HG03565 (cell line): ENCODE data around the gene SAMD10.
"Not testable (repeated sequence)": the region's sequence is repeated elsewhere in the genome, so short reads cannot be mapped to it uniquely, and the experiment has no call there.

Experiments used
- ATAC-seq: cut with Tn5 transposase; IDR thresholded peaks from one replicate; pipeline ENCODE4 v1.9.1; 2021; ENCODE audit warnings: mild to moderate bottlenecking, moderate library complexity; ENCODE audit not compliant: unreplicated experiment

Gene SAMD10

GRCh38 chr20:64003960-64004725, 24.7 kb upstream of the SAMD10 start:
- ATAC-seq, result no peak

DNA sequence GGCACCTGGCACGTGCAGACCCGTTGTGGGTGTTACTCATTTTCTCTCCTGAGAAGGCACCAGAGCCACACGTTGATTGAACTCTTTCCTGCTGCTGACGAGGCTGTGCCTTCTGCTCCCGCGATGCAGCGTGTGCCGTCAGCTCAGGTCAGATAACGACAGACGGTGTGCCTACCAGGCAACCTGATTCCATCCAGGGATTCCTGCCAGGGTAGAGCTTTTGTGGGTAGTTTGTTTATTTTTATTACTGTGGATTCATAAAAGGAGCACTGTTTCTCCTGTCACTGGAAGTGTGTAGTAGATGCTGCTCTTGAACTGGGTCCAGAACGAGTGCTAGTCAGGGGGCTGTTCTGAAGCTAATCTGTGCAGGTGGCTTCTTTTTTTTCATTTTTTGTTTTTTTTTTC, 22.2 kb upstream of the SAMD10 start:
- ATAC-seq, result no peak

- no peak for ATAC-seq
Measured at GRCh38 chr20:64000906-64001305, 21.5 kb upstream of the SAMD10 start.

GRCh38 chr20:63982937-63983336, 3.5 kb upstream of the SAMD10 start:
- ATAC-seq, result no peak

- ATAC-seq, result peak; percentile 38
Measured at GRCh38 chr20:63980806-63981728, 1.6 kb upstream of the SAMD10 start, which contains the start of gene PRPF6. Gene PRPF6, plus strand, starts transcription at chr20:63981132. Its CDS starts 114 bp downstream, at chr20:63981246.

DNA sequence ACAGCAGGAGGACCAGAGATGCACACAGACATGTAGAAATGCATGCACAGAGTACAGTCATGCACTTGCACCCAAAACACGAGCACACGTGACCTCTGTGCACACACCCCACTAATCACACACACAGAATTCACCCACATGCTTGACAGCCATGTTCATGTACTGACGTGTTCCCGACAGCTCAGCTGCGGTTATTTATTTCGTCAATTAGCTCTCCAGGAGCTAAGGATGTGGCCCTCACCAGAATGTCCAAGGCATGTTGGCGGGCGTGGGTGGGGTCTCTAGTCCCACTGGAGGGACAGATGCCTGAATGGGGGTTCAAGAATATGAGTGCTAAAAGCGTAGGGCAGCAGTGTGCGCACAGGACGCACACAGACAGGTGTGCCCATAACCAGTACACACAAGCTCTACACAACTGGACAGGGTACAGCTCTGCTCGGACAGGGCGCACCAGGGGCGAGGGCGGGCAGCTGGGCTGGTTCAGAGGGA, 919 bp upstream of the SAMD10 start:
- ATAC-seq, result peak; percentile 23

- no peak for ATAC-seq
Measured at GRCh38 chr20:63979229-63979556, 249 bp downstream of the SAMD10 start.

DNA sequence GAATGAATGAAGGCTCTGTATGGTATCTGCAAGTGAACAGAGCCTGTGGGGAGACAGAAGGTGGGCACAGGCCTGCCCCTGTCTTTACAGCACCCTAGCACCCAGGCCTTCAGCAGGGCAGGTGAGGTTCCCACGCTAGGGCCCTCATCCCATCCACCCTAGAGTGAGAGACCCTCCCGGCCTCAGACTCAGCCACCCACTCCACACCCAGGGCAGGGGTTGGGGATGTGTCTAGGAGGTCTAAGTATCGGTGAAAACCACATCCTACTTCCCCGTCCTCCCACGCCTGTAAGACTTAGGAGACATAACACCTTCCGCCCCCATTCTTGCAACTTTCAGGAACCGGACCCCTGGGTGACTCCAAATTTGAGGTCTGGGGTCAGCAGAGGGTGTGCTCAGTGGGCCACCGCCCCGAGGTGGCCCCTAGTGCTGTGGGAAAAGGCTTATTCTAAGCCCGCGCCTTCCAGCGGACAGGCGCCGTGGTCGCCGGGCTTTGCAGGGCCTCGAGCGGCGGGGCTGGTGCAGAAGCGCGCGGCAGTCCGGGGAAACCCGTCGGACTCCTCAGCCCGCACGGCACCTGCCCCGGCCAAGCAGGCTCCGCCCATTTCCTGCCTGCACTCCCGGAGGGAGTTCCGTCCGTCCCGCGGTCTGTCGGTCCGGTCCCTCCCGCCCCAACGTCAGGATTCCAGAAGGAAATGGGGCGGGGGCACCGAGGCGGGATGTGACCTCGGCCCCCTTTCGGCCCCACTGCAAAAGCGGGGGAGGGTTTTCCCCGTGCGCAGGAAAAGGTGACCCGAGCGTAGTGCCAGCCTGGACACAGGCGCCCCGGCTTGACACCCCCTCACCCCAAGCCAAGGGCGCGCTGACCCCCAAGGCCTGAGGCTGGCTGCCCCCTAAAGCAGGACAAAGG, 868 bp downstream of the SAMD10 start:
- ATAC-seq, result no peak

DNA sequence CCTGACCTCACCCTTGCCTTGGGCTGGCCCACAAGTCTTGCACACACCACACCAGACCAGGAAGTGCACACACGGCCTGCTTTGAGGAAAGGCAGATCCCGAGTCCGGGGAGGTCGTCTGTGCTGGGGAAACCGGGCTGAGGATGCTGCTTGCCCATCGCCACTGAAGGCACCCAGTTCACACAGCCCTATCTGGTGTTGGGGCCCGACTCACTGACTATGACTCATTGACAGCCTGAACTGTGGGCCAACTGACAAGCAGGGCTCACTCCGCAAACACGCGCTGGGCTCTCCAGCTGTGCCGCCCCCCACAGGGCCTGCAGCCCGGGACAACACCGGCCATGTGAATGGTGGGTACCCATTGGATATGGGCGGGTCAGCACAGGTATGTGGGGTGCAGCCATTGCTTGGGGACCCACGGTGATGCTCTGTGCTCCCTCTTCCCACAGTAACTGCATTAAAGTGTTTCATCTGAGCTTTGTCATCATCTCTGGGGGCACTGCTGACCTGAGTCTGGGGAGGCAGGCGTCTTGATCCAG, 1.6 kb downstream of the SAMD10 start:
- ATAC-seq, result no peak

GRCh38 chr20:63976980-63977738, 2.3 kb downstream of the SAMD10 start:
- no peak for ATAC-seq

- ATAC-seq, result not testable (repeated sequence)
Measured at GRCh38 chr20:63976511-63976910, 2.9 kb downstream of the SAMD10 start.

DNA sequence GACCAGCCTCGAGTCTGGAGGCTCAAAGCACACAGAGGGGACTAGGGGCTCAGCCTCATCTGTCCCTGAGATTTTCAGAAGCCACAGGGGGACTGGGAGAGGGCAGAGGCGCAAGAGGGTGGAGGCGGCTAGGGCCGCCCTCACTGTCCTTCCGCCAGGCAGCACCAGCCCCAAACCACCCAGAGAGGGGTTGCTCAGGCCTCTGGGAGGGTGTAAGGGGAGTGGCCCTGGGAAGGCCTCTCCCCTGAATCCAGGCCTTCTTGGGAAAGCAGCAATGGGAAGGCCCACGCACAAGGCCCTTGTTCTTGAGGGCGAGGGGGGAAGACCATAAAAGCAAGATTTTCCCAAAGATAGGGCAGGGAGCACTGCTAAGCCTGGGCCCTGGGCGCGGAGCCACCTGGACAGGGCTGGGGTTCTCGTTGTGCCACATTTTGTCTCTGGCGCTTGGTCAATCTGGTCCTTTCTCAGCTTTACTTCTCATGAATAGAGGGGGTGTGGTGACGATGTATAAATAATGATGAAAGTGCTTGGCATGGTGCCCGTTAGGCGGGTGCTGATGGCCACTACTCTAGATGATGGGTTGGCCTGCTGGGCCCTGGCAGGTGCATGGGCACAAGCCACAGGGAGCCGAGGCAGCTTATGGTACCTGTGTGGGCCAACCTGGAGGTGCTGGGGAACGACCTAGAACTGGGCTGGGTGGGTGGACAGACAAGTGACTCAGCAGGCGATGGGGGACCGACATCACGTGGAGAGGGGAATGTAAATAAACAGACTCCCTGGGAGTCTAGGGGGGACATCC, 4.8 kb downstream of the SAMD10 start:
- no peak for ATAC-seq

DNA sequence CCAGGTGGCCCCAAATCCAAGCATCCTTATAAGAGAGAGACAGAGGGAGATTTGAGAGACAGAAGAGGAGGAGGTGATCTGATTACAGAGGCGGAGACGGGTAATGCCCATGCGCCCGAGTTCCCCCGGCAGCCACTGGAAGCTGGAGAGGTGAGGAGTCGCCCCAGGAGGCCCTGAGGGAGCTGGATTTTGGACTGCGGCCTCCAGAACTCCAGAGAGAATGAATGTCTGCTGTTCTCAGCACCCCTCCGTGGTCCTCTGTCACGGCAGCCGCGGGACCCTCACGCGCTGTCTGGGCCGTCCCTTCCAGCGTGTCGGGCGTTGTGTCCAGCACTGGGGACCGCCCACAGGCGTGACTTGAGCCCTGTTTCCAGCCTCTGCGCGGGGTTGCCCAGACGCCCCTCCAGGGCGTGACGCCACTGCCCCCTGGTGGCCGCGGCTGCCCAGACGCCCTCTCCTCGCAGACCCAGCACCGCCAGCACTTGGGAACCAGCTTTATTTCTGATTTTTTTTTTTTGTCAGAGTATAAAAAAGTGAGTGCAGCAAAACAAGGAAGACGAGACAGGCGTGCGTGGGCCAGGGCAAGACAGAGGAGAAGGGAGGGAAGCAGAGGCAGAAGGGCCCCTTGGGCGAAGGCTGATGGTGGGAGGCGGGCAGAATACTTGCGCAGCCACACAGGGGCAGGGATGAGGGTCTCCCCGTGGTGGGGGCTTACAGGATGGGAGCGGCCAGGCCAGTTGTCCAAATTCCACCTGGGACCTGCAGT, 5.6 kb downstream of the SAMD10 start:
- ATAC-seq, result no peak

DNA sequence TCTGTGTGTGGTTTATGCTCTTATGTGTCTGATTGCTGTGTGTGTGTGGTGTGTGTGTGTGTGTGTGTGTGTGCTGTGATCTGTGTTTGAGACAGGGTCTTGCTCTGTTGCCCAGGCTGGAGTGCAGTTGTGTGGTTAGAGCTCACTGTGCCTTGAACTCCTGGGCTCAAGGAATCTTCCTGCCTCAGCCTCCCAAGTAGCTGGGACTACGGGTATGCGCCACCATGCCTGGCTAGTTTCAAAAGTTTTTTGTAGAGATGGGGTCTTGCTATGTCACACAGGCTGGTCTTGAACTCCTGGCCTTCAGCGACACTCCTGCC, 6.3 kb downstream of the SAMD10 start:
- no peak for ATAC-seq

DNA sequence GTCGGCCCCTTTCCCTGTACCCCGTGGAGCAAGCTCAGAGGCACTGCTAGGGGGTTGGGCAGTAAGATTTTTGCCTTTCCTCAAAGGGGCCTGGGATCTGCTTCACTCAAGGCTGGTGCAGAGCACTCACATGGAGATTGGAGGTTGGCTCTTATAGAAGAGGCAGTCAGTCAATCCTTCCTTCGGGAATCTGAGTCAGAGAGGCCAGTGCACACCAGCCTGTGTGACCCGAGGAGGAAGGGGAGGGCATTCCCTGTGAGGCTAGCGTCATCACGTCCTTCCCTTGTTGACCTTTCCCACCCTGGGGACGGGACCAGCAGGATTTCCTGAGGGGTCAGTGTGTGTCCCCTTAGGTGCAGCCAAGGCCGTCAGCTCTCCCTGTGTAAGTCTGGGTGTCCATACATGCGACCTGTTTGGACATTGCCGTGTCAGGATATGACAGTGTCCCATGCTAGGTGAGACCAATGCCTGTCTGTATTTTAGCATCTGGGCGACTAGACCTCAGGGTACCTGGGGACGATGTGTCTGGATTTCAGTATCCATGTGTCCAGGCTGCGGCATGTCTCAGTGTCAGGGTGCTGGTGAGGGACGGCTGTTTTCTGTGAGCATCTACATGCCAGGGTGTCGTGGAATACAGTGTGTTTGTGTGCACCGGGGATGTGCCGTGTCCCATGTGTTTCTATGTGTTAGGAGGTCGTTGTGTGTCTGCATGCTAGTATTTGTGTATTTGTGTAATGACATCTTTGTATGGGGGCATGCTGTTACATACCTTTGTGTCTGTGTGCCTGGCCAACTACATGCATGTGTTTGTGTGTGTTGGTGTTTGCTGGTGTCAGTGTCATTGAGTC, 6.9 kb downstream of the SAMD10 start:
- no peak for ATAC-seq

GRCh38 chr20:63971960-63972311, 7.5 kb downstream of the SAMD10 start:
- not testable (repeated sequence) for ATAC-seq

GRCh38 chr20:63970714-63971431, 8.6 kb downstream of the SAMD10 start:
- no peak for ATAC-seq
